Stimulated activated CD8-positive, alpha-beta memory T cell treated with anti-CD3 and anti-CD28 coated beads, Interleukin-2, amount 100 ng/mL, for 1 hour (primary cell): ENCODE results near the gene ADAM19.

ENCODE experiments used
- DNase-seq, 2 donors: peaks; one replicate each; pipeline ENCODE4 v3.0.0-alpha.2; 2020; ENCODE audit warnings: low read depth in 2 of 2

ADAM19 gene

GRCh38 chr5:157542282-157543000, 33.1 kb downstream of the ADAM19 start:
- DNase-seq = no peak

GRCh38 chr5:157541447-157542118, 34.0 kb downstream of the ADAM19 start:
- DNase-seq = no peak

GRCh38 chr5:157540707-157541446, 34.7 kb downstream of the ADAM19 start:
- DNase-seq = no peak

GRCh38 chr5:157540124-157540523, 35.5 kb downstream of the ADAM19 start:
- DNase-seq = no peak

- DNase-seq = no peak
Observed at GRCh38 chr5:157539503-157540022, 36.0 kb downstream of the ADAM19 start.

GRCh38 chr5:157538311-157538710, 37.3 kb downstream of the ADAM19 start:
- no peak for DNase-seq

GRCh38 chr5:157535042-157535865, 40.3 kb downstream of the ADAM19 start:
- no peak for DNase-seq

GRCh38 chr5:157533011-157533481, 42.5 kb downstream of the ADAM19 start:
- DNase-seq = no peak

GRCh38 chr5:157532022-157532421, 43.6 kb downstream of the ADAM19 start:
- no peak for DNase-seq

- DNase-seq = no peak
Observed at GRCh38 chr5:157530226-157530972, 45.2 kb downstream of the ADAM19 start.

GRCh38 chr5:157529002-157529401, 46.6 kb downstream of the ADAM19 start:
- no peak for DNase-seq

- no peak for DNase-seq
Observed at GRCh38 chr5:157528036-157528632, 47.4 kb downstream of the ADAM19 start.

GRCh38 chr5:157524887-157525286, 50.7 kb downstream of the ADAM19 start:
- no peak for DNase-seq

GRCh38 chr5:157523976-157524375, 51.6 kb downstream of the ADAM19 start:
- DNase-seq = no peak

GRCh38 chr5:157521704-157522029, 53.9 kb downstream of the ADAM19 start:
- DNase-seq = no peak

GRCh38 chr5:157520911-157521703, 54.5 kb downstream of the ADAM19 start:
- DNase-seq = no peak

GRCh38 chr5:157519579-157520253, 55.9 kb downstream of the ADAM19 start:
- DNase-seq = no peak

GRCh38 chr5:157518963-157519362, 56.6 kb downstream of the ADAM19 start:
- no peak for DNase-seq
